Stimulated activated CD4-positive, alpha-beta T cell treated with anti-CD3 and anti-CD28 coated beads, Interleukin-1b, Interleukin-23, amount 100 ng/mL, for 24 hours (primary cell): ENCODE data around the gene SNX3.
A peak's percentile ranks its signal among the peaks of the same experiment; 100 is the strongest.
"Not testable (repeated sequence)": the region's sequence is repeated elsewhere in the genome, so short reads cannot be mapped to it uniquely, and the experiment has no call there.

ENCODE experiments used
- DNase-seq, 4 experiments: peaks; one replicate each; pipeline ENCODE4 v3.0.0-alpha.2; 2020; ENCODE audit warnings: low read depth in 4 of 4, low spot score in 1 of 4

Gene SNX3

DNA sequence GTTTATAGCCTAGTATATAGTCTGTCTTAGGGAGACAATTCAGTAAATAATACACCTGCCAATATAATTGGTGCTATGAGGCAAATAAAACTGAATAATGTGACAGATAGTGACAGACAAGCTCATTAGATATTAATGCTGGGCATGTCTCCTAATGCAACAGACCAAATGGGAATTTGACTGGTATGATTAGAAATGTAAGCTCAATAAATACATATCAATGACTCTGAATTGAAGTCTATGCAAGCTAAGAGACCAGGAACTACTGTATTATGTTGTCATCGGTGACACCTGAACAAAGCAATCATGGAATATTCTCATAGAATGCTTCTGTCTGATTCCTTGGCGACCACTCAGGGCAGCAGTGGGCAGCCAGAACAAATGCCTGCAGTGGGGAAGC is 2.5 kb upstream of the SNX3 start:
- no peak for DNase-seq

GRCh38 chr6:108260126-108260808 is 573 bp downstream of the SNX3 start:
- peak in 1 of 4 experiments; percentile 5 for DNase-seq

GRCh38 chr6:108254433-108255410 is 6.1 kb downstream of the SNX3 start:
- DNase-seq: no peak

- no peak for DNase-seq
Observed at GRCh38 chr6:108253241-108253640, 7.6 kb downstream of the SNX3 start.

DNA sequence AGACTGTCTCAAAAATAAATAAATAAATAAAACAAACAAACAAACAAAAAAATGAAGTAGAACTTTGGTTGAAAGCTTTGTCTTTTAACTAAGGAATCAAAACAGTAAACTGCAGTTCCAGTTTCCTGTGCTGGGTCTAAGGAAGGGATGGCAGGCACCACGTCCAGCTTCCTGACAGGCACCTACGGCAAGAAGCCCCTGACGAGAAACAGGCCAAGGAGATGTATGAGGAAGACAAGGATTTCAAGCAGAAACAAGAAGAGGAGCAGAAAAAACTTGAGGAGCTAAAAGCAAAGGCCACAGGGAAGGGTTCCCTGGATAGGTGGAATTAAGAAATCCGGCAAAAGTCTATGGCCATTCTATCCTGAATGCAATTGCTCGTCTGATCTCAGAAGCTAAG is 8.8 kb downstream of the SNX3 start:
- DNase-seq: no peak

DNA sequence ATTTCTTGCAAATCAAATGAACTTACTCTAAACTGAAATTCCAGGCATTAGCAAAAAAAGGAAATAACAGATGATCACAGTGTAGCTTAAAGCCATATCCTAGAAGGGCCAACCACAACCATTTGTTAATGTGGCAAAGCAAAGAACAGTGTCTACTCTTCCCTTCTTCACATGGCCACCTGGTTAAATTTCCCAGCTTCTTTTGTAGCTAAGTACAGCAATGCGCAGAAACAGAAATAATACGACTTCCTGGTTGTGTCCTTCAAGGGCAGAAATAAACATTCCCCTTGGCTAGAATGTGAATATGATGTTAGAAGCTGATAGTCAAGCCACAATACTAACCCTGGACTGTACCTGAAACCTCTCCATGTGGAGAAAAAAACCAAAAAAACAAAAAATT is 9.6 kb downstream of the SNX3 start:
- DNase-seq: no peak

DNA sequence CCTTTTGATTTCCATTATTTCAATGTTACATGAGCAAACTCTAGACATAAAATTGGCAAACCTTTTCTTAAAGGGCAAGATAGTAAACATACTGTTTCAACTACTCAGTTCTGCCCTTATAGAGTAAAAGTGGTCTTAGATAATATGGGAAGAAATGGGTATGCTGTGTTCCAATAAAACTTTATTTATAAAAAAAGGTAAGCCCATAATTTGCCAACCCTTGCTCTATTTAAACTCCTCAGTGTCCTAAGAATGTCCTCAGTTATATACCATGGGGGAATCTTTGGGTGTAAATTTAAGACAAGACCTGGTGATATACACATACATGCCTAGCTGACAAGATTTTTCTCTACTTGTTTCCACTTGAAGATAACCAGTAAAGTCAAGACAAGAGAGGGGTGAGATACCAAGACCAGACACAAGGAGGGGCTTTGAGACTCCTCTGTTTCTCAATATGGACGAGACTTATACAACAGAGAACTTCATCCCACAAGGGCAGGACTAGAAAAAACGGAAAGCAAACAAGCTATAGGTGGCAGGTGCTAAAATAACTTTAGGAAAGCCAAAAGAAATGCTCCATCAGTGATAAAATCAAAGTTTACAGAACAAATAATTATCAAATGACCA is 10.5 kb downstream of the SNX3 start:
- DNase-seq: no peak

DNA sequence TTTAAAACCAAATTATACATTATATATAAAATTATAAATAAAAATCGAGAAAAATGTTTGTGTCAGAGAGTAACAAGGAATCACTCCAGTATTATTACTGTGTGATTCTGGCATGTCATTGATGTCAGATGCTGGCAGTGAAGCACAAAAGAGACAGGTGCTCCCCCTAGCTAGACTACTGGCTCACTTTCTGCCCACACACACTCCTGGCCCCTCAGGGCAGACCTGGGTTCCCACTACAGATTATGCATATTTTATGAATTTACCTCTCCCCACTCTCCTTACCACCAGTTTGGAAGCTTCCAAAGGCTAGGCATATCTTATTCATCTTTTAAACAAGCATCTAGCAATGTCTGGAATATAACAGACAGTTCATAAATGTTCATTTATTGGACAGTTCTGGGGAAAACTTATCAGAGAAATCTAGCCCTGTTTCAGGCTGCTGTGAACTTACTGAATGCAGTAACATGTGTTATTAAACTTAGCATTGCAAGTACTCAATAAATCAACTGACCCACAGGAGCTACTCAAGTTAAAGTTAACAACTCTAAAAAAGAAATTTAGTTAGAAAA is 12.8 kb downstream of the SNX3 start:
- DNase-seq: no peak

GRCh38 chr6:108245095-108245494 is 15.7 kb downstream of the SNX3 start:
- DNase-seq: not testable (repeated sequence)

DNA sequence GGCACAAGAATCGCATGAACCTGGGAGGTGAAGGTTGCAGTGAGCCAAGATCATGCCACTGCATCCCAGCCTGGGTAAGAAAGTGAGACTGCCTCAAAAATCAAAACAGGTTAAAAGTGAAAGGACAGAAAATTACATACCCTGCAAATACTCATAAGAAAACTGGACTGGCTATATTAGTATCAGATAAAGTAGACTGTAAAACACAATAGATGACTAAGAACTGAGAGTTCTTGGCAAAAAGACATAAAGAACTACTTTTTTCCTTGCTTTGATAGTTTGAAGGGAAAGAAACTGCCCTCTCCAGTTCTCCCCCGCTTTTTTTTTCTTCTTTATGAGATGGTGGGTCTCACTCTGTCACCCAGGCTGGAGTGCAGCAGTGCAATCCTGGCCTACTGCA is 17.0 kb downstream of the SNX3 start:
- DNase-seq: no peak

DNA sequence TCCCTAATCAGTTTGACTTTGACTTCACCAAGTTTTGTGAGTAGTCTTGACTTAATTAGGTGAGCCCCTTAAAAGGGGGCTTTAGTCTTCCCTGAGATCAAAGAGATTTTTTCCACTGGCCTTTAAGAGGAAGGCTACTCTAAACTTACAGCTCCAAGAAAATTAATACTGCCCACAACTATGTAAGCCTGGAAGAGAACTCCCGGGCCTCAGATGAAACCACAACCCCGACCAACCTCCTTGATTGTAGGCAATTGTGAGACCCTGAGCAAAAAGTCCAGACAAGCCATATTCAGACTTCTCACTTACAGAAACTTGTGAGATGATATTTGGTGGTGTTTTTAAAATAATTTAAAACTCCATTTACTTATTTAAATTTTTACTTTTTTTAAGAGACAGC is 18.1 kb downstream of the SNX3 start:
- DNase-seq: no peak

DNA sequence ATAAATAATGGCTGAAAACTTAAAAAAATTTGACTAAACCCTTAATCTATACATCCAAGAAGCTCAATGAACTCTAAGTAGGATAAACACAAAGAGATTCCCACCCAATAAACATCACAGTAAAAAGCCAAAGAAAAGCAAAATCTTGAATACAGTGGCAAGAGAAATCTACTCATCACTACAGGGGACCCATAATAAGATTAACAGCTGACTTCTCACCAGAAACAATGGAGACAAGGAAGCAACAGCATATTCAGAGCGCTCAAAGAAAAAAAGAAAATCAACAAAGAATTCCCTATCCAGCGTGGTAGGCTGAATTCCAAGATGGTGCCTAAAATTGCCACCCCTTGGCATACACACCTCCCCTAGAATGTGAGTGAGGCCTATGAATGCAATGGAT is 18.6 kb downstream of the SNX3 start:
- no peak for DNase-seq

- DNase-seq: no peak
Observed at GRCh38 chr6:108238322-108238721, 22.5 kb downstream of the SNX3 start.

DNA sequence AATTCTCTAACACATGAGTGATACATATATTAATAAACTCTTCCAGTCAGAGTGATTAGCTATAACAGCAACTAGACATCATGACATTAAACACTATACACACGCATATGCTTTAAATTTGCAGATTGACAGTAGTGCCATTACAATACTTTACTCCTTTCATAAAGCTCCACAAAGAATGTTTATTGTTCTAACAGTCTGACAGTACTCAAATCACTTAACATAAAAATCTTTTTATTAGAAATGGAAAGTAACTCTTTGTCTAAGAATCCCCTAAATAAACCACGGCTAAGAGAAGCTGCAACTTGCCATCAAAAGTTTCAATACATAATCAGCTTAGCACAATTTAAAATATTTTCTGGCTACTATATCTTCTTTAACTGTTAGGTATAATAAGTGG is 24.0 kb downstream of the SNX3 start:
- DNase-seq: no peak

GRCh38 chr6:108235127-108235526 is 25.7 kb downstream of the SNX3 start:
- no peak for DNase-seq

DNA sequence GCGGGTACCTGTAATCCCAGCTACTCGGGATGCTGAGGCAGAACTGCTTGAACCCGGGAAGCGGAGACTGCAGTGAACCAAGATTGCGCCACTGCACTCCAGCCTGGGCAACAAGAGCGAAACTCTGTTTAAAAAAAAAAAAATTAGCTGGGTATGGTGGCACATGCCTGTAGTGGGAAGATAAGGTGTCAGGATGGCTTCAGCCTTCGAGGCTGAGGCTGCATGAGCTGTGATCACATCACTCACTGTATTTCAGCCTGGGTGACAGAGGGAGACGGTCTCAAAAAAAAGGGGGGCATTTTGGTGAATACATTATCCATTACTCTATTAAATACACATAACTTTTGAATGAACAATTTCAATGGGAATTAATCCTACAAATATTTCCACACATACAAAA is 32.4 kb downstream of the SNX3 start:
- no peak for DNase-seq

DNA sequence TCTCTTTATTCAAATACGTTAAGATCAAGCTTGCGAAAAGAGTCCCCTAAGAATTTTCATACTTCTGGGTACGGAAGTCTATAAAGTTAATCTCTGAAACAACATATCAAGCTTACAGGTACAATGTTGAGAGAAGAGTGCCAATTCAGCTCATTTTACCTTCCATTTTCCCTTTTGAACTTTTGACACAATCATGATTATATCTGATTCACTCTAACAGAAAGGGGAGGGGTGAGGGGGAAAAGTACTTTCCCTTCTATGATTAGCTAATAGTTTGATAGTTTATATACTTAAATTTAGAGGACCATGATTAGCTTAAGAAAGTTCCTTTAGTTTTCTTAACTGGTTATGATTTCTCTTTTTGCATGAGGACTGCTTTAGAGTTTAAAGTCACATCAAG is 33.5 kb downstream of the SNX3 start:
- DNase-seq: no peak

DNA sequence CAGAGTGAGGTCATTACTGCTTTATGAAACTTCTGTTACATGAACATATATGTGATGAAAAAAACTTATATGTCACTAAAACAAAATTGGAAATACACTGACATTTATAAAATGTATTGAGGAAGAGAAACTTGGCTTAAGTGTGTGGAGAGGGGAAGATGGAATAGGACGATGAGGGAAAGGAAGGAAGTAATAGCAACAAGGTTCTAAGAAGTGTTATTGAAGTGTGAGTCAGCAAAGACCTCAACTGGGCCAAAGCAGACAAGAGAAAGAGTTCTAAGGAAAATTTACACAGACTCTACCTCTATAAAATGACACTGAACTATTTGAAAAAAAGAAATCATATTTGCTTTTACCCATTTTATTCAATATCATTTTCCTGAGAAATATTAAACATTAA is 38.3 kb downstream of the SNX3 start:
- DNase-seq: no peak

DNA sequence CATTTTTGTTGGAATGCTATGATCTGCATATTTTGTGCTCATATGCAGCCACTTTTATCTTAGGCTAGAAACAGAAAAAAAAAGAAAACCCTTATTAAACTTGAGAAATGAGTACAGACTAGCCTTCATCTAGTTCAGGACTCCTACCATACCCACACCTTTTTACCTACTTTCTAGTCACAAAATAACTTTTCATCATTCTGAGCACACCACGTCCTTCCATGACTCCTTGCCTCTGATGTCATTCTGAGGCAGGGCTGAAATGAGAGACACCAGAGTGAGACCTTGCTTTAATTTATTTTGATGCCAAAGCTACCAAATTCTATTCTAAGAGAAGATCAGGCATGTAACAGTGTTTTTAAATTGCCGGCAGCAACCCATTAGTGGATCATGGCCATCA is 38.8 kb downstream of the SNX3 start:
- no peak for DNase-seq

- no peak for DNase-seq
Observed at GRCh38 chr6:108211671-108212070, 49.2 kb downstream of the SNX3 start.

DNA sequence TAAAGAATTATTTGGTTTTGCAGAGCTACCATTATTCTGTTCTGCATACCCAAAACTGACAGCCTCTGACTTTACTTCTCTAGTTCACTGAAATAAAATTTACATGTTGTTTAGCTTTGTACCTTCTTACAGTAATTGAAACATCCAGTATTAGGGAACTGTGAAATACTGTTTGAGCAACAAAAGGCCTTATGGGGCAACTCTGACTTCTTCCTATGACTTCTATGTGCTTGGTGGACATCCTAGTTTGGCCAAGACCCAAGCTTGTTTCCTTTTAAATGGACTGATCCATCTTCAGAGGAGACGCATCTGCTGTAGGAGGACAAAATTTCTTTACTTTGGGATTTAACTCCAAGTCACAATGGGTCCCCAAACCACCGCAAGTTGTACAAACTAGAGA is 50.3 kb downstream of the SNX3 start:
- DNase-seq: no peak

- no peak for DNase-seq
Observed at GRCh38 chr6:108209738-108210137, 51.1 kb downstream of the SNX3 start.
